Activated CD4-positive, alpha-beta memory T cell treated with anti-CD3 and anti-CD28 coated beads for 36 hours (primary cell): ENCODE results near the gene FAM13C. TPM values are rescaled to one million over a fixed set of nuclear protein-coding genes. Genes with fewer than 3 reads are reported as not detected.

Experiments used
- total RNA-seq, 2 experiments: library from RNA; stranded (reverse); gene quantifications; one replicate each; pipeline ENCODE4 v1.2.3, GENCODE V29; 2021

Gene FAM13C
- total RNA-seq, 2 experiments from 2014 or later, result not detected

Other genes starting within 250 kb of the FAM13C start
- not detected for gene PHYHIPL, start 185.9 kb downstream of the FAM13C start, total RNA-seq